Uterus (tissue), 4 donors: Measurements from ENCODE around the gene AIF1L. TPM values are rescaled to one million over a fixed set of nuclear protein-coding genes. Genes with fewer than 3 reads are reported as not detected.

Experiments
- DNase-seq, 2 donors: peaks; one replicate each; pipeline ENCODE4 v3.0.0-alpha.2; 2019 to 2020
- H3K27ac ChIP-seq, 2 donors: fragments of 200-600 bp; sonication (generic); 1 replicate in 1 of 2; 2 replicates in 1 of 2; pipeline ENCODE4 v1.5.1; 2016 to 2018
- H3K27me3 ChIP-seq, 2 donors: fragments of 200-600 bp; sonication (generic); one replicate each; pipeline ENCODE4 v1.5.1; 2018 to 2019; ENCODE audit warnings: control low read depth in 1 of 2
- H3K36me3 ChIP-seq, 2 donors: fragments of 200-600 bp; sonication (generic); one replicate each; pipeline ENCODE4 v1.5.1; 2019; ENCODE audit warnings: control low read depth in 1 of 2
- H3K4me1 ChIP-seq, 2 donors: fragments of 200-600 bp; sonication (generic); one replicate each; pipeline ENCODE4 v1.5.1; 2018 to 2019; ENCODE audit warnings: control low read depth in 1 of 2
- H3K4me3 ChIP-seq, 2 donors: fragments of 200-600 bp; sonication (generic); 1 replicate in 1 of 2; 2 replicates in 1 of 2; pipeline ENCODE4 v1.5.1; 2018 to 2019; ENCODE audit warnings: mild to moderate bottlenecking in 1 of 2
- H3K9me3 ChIP-seq, 2 donors: fragments of 200-600 bp; sonication (generic); one replicate each; pipeline ENCODE4 v1.5.1; 2019; ENCODE audit warnings: control low read depth in 1 of 2
- POLR2A ChIP-seq, 2 donors: fragments of 450-650 bp; IDR thresholded peaks; one replicate each; pipeline ENCODE4 v1.6.1; 2016; ENCODE audit warnings: antibody characterized with exemption in 2 of 2, mild to moderate bottlenecking in 1 of 2, moderate library complexity in 1 of 2
- intact Hi-C: fragments of 100-400 bp; cut with DNase I; formaldehyde crosslinking; loops from one replicate; pipeline ENCODE4 v1.15.1; 2023; ENCODE audit warnings: low total_unique reads
- total RNA-seq, 4 donors: library from RNA; depleted of rRNA in 3 of 4; stranded (reverse); fragments of >200 nt in 3 of 4; gene quantifications; one replicate each; pipeline versions ENCODE4 v1.1.0 to v1.2.4, GENCODE V29; 2014 to 2023
- TF ChIP-seq, protein P1 (sequence below), 4 experiments: fragments of 200-600 bp in 2 of 4; fragments of 450-650 bp in 2 of 4; sonication (generic) in 2 of 4; IDR thresholded peaks; one replicate each; pipeline ENCODE4 v1.5.1; 2016 to 2019; ENCODE audit warnings: antibody characterized with exemption in 4 of 4, mild to moderate bottlenecking in 2 of 4, moderate library complexity in 1 of 4
- donor health status: DM: yes; HTN: yes; CAD: no.

AIF1L gene
- total RNA-seq, 4 donors from 2014 or later, result 4.9 to 27.3 (median 16.8) TPM

GRCh38 chr9:131091352-131091992, 4.9 kb upstream of the AIF1L start:
- Histone ChIP-seq H3K4me3 (no peak overlapping the region), H3K27me3 (peaks cover 0 to 6% of the 10 kb centered on the region in 2 donors)
- TF ChIP-seq, protein P1, sequence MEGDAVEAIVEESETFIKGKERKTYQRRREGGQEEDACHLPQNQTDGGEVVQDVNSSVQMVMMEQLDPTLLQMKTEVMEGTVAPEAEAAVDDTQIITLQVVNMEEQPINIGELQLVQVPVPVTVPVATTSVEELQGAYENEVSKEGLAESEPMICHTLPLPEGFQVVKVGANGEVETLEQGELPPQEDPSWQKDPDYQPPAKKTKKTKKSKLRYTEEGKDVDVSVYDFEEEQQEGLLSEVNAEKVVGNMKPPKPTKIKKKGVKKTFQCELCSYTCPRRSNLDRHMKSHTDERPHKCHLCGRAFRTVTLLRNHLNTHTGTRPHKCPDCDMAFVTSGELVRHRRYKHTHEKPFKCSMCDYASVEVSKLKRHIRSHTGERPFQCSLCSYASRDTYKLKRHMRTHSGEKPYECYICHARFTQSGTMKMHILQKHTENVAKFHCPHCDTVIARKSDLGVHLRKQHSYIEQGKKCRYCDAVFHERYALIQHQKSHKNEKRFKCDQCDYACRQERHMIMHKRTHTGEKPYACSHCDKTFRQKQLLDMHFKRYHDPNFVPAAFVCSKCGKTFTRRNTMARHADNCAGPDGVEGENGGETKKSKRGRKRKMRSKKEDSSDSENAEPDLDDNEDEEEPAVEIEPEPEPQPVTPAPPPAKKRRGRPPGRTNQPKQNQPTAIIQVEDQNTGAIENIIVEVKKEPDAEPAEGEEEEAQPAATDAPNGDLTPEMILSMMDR (IDR thresholded peaks at IDR 0.05), result no peak
- no peak for TF ChIP-seq POLR2A (IDR thresholded peaks at IDR 0.05)

DNA sequence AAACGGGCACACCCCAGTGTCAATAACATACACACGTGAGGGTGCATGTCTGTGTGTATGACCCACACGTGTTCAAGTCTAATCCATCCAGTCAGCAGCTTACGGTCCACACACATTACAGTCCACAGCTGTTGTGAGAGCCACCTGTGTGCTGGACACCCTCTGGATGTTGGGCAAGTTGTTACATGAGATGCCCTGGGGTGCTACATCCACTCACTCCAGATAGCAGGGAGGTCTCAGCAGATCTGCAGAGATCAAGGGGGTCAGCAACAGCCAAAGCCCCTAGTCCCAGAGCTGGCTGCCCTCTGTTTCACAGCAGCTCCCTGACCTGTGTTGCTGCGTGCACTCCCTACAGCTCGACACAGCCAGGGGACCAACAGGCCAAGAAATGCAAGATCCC, 4.3 kb upstream of the AIF1L start:
- H3K27me3 ChIP-seq, result peaks cover 0 to 6% of the 10 kb centered on the region in 2 donors
- TF ChIP-seq, protein P1 (IDR thresholded peaks at IDR 0.05), result no peak
- TF ChIP-seq POLR2A (IDR thresholded peaks at IDR 0.05), result no peak
- DNase-seq, result no peak

More at GRCh38 chr9:131091352-131091992, 4.9 kb upstream of the AIF1L start:
- H3K9me3 ChIP-seq, result no peaks in the 10 kb centered on the region
- no peak for DNase-seq
- no peak overlapping the region for H3K27ac ChIP-seq
- no peaks in the 10 kb centered on the region for H3K36me3 ChIP-seq
- no peaks in the 10 kb centered on the region for H3K4me1 ChIP-seq
- intact Hi-C loops, result no loop called here

DNA sequence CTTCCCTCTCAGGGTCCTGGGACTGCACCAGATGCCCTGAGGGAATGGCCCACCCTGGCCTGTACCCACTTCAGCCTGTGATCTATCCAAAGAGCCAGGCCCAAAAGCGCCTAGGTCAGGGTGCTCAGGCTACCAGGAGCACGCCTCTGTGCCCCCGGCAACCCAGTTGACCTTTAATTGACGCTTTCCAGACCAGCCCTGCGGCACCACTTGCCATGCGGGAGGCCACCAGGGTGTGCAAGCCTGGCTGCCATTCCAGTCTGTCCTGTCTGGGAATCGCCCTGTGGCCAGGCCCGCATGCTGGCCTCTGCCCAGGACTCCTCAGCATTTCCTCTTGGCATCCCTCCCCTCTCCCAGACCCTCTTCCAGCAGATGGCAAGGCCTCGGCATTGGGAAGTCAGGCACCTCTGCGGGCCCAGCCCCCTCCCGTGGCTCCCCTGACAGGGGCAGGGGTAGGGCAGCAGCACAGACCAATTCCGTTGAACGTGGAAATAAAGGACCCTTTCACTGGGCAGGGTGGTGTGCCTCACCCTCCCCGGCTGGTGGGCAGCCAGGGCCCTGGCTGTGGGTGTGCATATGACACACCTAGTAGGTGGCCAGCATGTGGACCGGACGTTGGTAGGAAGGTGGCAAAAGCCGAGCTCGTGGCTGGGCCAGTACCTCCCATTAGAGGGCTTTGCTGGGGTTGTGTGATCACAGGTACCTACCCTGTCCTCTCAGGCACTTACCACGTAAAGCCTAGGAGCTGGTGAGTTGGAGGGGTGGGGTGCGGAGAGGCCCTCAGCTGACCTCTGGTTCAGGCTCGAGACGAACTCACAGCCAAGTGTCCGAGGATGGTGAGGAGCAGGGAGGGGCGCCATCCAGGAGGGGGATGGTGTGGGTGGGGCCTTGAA, 3.5 kb upstream of the AIF1L start:
- TF ChIP-seq POLR2A (IDR thresholded peaks at IDR 0.05), result no peak
- TF ChIP-seq, protein P1 (IDR thresholded peaks at IDR 0.05), result no peak
- no peaks in the 10 kb centered on the region for H3K9me3 ChIP-seq
- peaks cover 0 to 6% of the 10 kb centered on the region in 2 donors for H3K27me3 ChIP-seq
- DNase-seq, result no peak
- no peaks in the 10 kb centered on the region for H3K36me3 ChIP-seq
- no peak overlapping the region for H3K4me3 ChIP-seq
- no peak overlapping the region for H3K27ac ChIP-seq
- no peaks in the 10 kb centered on the region for H3K4me1 ChIP-seq
- intact Hi-C loops, result no loop called here

More for the DNA sequence above, 4.3 kb upstream of the AIF1L start:
- Histone ChIP-seq H3K36me3 (no peaks in the 10 kb centered on the region), H3K4me3 (no peak overlapping the region), H3K9me3 (no peaks in the 10 kb centered on the region), H3K4me1 (no peaks in the 10 kb centered on the region), H3K27ac (no peak overlapping the region)
- intact Hi-C loops, result no loop called here

DNA sequence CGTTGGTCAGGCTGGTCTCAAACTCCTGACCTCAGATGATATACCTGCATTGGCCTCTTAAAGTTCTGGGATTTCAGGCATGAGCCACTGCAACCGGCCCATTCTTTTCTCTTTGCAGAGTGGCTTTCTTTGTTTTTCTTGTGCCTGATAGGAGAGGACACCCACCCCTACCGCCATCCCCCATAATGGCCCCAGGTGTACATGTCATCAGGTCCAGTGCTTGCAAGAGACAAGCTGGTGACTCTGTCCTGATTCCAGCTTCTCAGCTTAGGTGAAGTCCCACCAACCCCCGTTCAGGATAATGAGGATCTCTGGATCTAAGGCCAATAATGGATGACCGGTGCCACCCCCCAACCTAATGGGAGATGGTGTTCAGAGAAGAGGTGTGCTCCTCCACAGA, 2.3 kb upstream of the AIF1L start:
- no peaks in the 10 kb centered on the region for H3K9me3 ChIP-seq
- H3K4me3 ChIP-seq, result no peak overlapping the region
- peaks cover 0 to 6% of the 10 kb centered on the region in 2 donors for H3K27me3 ChIP-seq
- TF ChIP-seq POLR2A (IDR thresholded peaks at IDR 0.05), result no peak
- TF ChIP-seq, protein P1 (IDR thresholded peaks at IDR 0.05), result no peak
- H3K4me1 ChIP-seq, result no peaks in the 10 kb centered on the region
- no peak overlapping the region for H3K27ac ChIP-seq
- no peak for DNase-seq
- intact Hi-C loops, result no loop called here
- no peaks in the 10 kb centered on the region for H3K36me3 ChIP-seq

GRCh38 chr9:131094622-131095021, 1.7 kb upstream of the AIF1L start:
- no peak overlapping the region for H3K27ac ChIP-seq
- intact Hi-C loops, result no loop called here

More at GRCh38 chr9:131094622-131095021, 1.7 kb upstream of the AIF1L start:
- Histone ChIP-seq H3K36me3 (no peaks in the 10 kb centered on the region), H3K27me3 (peaks cover 0 to 6% of the 10 kb centered on the region in 2 donors), H3K4me1 (no peaks in the 10 kb centered on the region), H3K4me3 (no peak overlapping the region), H3K9me3 (no peaks in the 10 kb centered on the region)
- TF ChIP-seq POLR2A (IDR thresholded peaks at IDR 0.05), result no peak
- TF ChIP-seq, protein P1 (IDR thresholded peaks at IDR 0.05), result no peak
- no peak for DNase-seq
